Stimulated activated CD4-positive, alpha-beta T cell treated with anti-CD3 and anti-CD28 coated beads, Interleukin-2, amount 100 ng/mL, for 48 hours (primary cell): Measurements from ENCODE around the gene C19orf33.
"Not testable (repeated sequence)": the region's sequence is repeated elsewhere in the genome, so short reads cannot be mapped to it uniquely, and the experiment has no call there.

ENCODE experiments used
- DNase-seq, 2 donors: peaks; one replicate each; pipeline ENCODE4 v3.0.0-alpha.2; 2020

The C19orf33 gene

GRCh38 chr19:38303517-38304351 lies at the start of gene C19orf33:
Gene C19orf33 (plus strand): TSS chr19:38304251. CDS start chr19:38304262, 11 bp downstream.
- DNase-seq, result no peak

- DNase-seq, result no peak
Observed at GRCh38 chr19:38255383-38256014, 48.6 kb upstream of the C19orf33 start.

GRCh38 chr19:38261942-38262341 lies 42.1 kb upstream of the C19orf33 start:
- DNase-seq, result not testable (repeated sequence)

GRCh38 chr19:38262585-38263268 lies 41.3 kb upstream of the C19orf33 start:
- DNase-seq, result no peak

- DNase-seq, result peak; percentile 56 to 74
Observed at GRCh38 chr19:38263689-38264485, 40.2 kb upstream of the C19orf33 start.

- peak; percentile 14 to 31 for DNase-seq
Observed at GRCh38 chr19:38264486-38265212, 39.4 kb upstream of the C19orf33 start, which contains the start of gene SPINT2. Gene SPINT2 (plus strand): TSS chr19:38264573. CDS start chr19:38264893, 320 bp downstream.

- no peak for DNase-seq
Observed at GRCh38 chr19:38265213-38265861, 38.7 kb upstream of the C19orf33 start.

GRCh38 chr19:38265921-38266429 lies 38.1 kb upstream of the C19orf33 start:
- no peak for DNase-seq

GRCh38 chr19:38266981-38267597 lies 37.0 kb upstream of the C19orf33 start:
- no peak for DNase-seq

- no peak for DNase-seq
Observed at GRCh38 chr19:38267761-38268483, 36.1 kb upstream of the C19orf33 start.

GRCh38 chr19:38268539-38268938 lies 35.5 kb upstream of the C19orf33 start:
- no peak for DNase-seq

GRCh38 chr19:38270587-38271167 lies 33.4 kb upstream of the C19orf33 start:
- DNase-seq, result no peak

GRCh38 chr19:38273499-38273898 lies 30.6 kb upstream of the C19orf33 start:
- DNase-seq, result no peak

GRCh38 chr19:38274739-38275138 lies 29.3 kb upstream of the C19orf33 start:
- DNase-seq, result no peak

- DNase-seq, result no peak
Observed at GRCh38 chr19:38276942-38277517, 27.0 kb upstream of the C19orf33 start.

GRCh38 chr19:38277549-38277948 lies 26.5 kb upstream of the C19orf33 start:
- DNase-seq, result no peak

- DNase-seq, result no peak
Observed at GRCh38 chr19:38277969-38278680, 25.9 kb upstream of the C19orf33 start.

- DNase-seq, result no peak
Observed at GRCh38 chr19:38278751-38279150, 25.3 kb upstream of the C19orf33 start.
